HG03432 (cell line): Measurements from ENCODE around the gene FOXA3.

ENCODE experiments used
- ATAC-seq: cut with Tn5 transposase; IDR thresholded peaks from one replicate; pipeline ENCODE4 v1.9.1; 2021; ENCODE audit warnings: mild to moderate bottlenecking, moderate library complexity; ENCODE audit not compliant: unreplicated experiment

The FOXA3 gene

GRCh38 chr19:45917421-45918091, 53.4 kb downstream of the FOXA3 start:
- ATAC-seq, result no peak

GRCh38 chr19:45918721-45919120, 54.6 kb downstream of the FOXA3 start:
- no peak for ATAC-seq

- ATAC-seq, result no peak
Measured at GRCh38 chr19:45919678-45920077, 55.6 kb downstream of the FOXA3 start.

- no peak for ATAC-seq
Measured at GRCh38 chr19:45920458-45920857, 56.3 kb downstream of the FOXA3 start.

GRCh38 chr19:45922281-45922680, 58.2 kb downstream of the FOXA3 start:
- ATAC-seq, result no peak
